Measurements from ENCODE around the gene HECTD1.

- TF ChIP-seq CTCF (IDR thresholded peaks at IDR 0.05) (no peak), POLR2A (IDR thresholded peaks at IDR 0.05) (no peak)
Observed at GRCh38 chr14:31075144-31075543, 132.4 kb downstream of the HECTD1 start.
